COLO668 (cell line): Measurements from ENCODE around the gene CARD9.
A peak's percentile ranks its signal among the peaks of the same experiment; 100 is the strongest.
"Not testable (repeated sequence)": the region's sequence is repeated elsewhere in the genome, so short reads cannot be mapped to it uniquely, and the experiment has no call there.

Experiments
- DNase-seq: peaks from one replicate; lab custom pipeline; 2025; ENCODE audit not compliant: unreplicated experiment; lab: John Stamatoyannopoulos, UW

Gene CARD9

DNA sequence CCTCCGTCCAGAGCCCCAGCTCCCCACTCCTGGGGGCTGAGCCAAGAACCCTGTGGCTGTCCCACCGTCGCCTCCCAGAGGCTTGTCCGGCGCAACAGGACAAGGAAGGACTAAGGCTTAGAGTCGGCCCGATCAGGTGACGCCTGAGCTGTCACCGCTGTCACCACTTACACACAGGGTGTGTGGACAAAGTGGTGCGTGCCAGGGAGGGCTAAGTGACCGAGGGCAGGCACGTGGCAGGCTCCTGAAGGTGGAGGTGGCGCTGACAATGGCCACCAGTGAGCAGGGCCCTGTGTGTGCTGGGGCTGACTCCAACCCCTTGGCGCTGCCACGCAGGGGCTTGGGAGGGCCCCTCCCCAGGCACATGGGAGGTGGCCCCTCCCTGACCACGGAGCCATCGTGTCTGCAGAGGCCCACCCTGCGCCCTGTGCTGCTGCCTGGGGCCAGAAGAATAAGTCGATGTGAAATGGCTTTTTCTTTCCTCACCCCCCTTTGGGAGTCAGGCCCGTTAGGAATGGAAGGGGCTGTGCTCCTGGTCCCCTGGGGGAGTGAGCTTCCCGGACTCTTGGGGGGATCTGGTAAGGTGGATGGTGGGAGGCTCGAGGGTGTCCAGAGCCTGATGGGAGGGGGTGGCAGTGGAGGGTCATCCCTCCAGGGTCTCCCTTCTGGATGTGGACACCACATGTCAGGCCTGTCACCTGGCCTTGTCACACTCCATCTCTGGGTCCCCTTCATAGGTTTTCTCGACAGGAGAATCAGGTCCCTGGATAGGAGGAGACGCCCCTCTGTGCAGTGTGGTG is 48.8 kb downstream of the CARD9 start:
- peak; percentile 40 for DNase-seq

DNA sequence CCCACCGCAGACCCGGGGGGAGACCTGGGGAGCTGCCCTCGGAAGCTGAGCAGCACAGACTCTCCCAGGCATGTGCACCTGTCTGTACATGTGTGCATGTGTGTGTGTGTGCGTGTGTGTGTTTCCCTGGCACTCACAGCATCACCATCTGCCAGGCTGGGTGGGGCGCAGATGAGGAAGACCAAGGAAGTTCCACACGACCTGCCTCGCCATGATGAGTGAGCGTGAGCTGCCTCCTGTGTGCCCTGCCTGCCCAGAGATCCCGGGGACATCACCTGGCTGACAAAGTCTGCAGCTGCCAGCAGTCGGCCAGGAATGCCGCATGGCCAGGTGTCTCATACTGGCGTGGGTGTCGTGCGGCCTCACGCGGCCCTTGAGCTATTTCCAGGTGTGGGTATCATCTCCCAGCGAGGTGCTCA is 50.1 kb downstream of the CARD9 start:
- DNase-seq = peak; percentile 87

DNA sequence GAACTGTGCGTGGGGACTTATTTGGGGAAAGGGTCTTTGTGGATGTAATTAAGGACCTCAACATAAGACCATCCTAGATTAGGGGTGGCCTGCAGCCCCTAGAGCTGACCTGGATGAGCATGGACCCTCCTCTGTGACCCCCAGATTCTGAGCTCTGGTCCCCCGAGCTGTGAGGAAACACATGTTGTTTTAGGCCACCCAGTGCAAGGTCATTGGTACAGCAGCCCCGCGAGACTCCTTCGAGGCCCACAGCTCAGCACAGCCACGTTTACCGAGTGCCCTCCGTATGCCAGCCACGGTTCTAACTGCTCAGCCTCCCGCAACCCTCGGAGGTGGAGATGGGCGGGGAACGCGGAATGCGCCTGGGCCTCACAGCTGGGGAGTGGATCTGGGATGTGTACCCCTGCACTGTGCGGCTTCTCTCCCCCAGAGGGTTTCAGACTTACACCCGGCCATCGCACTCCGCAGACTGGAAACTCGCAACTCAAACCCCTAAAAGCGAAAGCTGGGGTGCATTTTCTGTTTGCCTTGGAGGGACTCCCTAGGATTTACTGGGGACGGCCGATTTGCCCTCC is 50.6 kb downstream of the CARD9 start:
- no peak for DNase-seq

DNA sequence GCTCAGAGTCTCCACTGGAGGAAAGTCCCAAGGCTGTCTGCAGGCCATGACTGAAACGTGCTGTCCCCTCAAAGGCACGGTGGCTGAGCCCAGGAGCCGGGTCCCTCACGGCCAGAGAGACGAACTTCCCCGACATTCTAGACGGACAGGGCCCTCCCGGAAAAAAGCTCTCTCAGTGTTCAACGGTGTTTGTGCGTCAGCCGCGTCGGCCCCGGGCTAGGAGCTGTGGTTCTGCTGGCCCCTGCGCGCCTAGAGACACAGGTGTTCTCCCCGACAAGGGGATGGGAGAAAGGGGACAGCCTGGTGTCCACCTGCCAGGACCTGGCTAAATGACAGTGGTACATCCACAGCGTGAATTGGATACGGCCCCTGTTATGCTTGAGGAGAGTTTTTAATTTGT is 51.9 kb downstream of the CARD9 start:
- no peak for DNase-seq

DNA sequence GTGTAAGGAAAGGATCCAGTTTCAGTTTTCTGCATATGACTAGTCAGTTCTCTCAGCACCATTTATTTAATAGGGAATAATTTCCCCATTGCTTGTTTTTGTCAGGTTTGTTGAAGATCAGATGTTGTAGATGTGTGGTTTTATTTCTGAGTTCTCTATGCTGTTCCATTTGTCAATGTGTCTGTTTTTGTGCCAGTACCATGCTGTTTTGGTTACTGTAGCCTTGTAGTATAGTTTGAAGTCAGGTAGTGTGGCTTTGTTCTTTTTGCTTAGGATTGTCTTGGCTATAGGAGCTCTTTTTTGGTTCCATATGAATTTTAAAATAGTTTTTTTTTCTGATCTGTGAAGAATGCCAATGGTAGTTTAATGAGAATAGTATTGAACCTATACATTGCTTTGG is 52.5 kb downstream of the CARD9 start:
- DNase-seq = not testable (repeated sequence)

DNA sequence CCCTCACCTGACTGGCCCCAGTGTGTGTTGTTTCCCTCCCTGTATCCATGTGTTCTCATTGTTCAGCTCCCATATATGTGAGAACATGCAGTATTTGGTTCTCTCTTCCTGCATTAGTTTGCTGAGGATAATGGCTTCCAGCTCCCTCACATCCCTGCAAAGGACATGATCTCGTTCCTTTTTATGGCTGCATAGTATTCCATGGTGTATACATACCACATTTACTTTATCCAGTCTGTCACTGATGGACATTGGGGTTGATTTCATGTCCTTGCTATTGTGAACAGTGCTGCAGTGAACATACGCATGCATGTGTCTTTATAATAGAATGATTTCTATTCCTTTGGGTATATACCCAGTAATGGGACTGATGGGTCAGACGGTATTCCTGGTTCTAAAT is 53.5 kb downstream of the CARD9 start:
- not testable (repeated sequence) for DNase-seq

DNA sequence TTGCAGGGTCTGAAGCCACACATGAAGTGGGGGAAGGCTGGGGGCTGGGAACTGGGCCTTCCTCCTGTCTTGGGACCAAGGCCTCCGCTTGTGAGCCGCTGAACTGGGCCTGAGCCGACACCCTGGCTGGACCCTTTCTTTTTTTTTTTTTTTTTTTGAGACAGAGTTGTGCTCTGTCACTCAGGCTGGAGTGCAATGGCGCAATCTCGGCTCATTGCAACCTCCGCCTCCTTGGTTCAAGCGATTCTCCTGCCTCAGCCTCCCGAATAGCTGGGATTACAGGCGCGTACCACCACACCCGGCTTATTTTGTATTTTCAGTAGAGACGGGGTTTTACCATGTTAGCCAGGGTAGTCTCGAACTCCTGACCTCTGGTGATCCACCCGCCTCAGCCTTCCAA is 54.2 kb downstream of the CARD9 start:
- not testable (repeated sequence) for DNase-seq

DNA sequence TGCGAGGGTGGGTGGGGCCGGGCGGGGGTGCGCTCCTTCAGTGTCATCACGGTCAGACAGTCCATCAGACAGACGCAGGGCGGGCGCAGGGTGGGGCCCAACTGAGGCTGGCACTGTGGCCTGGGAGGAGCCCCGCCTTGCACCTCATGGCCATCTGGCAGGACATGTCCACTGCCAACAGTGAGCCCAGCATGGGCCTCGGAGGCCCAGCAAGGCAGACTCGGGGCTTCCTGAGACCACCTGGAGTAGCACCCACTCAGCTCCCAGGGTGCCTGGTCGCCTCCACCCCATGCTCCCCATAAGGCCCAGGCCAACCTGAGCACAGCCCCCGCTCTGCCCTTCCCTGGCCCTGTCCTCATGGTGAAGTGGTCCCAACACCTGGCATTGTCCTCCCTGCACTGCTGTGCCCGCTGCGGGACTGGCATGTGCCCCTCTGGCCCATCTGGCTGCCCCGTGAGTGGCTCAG is 54.7 kb downstream of the CARD9 start:
- DNase-seq = no peak

DNA sequence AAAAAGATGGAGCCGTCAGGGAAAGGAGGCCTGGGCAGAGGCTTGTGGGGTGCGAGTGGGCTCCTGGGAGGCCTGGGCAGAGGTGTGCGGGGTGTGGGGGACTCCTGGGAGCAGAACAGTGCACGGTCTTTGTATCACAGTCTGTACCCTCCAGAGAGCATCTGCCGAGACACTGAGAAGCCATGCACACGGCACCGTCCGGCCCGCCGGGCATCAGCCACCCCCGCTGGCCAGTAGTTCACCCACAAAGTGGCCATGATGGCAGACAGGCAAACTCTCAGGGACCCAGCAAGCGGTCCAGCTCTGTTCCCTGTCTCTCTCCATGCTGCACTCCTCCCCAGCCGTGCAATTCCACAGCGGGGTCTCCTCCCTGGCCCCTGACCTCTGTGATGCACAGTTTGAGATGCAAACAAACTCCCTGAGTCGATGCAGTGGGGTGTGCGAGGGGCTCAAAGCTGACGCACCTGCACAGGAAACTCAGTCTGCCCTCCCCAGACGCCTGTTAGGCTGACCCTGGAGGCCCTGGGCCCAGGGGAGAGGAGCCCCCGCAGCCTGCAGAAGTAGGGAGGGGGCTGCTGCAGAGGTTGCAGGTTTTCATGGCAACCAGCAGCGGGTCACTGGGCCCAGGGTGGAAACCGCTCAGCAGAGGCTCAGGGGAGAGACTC is 55.2 kb downstream of the CARD9 start:
- DNase-seq = no peak

DNA sequence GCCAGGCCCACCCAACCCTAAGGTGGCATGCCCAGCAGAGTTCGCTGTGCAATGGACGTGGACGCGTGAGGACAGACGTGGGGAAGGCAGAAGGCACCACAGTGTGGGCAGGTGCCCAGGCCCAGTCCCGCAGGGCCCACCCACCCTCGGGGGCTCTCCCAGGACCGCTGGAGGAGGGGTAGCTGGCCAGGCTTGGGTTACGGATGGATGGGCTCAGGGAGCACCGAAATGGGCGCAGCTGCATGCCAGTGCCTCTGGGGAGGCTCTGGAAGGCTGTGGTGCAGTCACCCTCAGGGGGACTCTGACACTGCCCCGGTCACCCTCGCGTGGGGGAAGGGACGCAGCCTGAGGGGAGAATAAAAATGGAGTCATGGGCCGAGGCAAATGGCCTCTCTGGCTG is 55.8 kb downstream of the CARD9 start:
- DNase-seq = no peak

DNA sequence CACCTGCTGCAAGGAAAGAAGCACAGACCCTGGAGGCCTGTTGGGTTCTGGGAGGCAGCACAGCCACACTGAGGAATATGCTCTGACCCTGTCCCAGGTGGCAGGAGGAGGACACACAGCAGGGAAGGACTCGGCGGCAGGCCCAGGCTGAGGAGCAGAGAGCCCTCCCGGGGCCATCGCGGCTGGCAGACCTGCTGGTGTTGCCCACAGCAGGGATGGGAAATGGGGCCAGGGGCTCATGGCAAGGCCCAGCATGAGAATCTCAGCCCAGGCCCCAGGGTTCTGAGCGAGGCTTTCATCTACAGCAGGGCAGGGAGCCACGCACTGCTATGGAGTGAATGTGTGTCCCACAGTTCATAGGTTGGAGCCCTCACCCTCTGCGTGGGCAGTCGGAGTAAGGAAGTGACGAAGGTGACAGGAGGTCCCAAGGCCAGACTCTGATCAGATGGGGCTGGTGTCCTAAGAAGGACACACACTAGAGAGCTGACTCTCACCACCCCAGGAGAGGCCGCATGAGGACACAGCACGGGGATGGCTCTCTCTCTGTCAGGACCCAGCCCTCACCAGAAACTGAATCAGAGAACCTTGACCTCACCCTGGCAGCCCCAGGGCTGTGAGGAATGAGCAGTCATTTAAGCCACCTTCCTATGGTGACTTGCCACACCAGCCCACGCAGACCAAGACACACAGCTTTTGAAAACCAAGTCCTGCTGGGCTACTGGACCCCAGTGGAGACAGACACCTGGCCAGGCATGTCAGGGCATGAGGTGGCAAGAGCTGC is 56.4 kb downstream of the CARD9 start:
- DNase-seq = no peak

DNA sequence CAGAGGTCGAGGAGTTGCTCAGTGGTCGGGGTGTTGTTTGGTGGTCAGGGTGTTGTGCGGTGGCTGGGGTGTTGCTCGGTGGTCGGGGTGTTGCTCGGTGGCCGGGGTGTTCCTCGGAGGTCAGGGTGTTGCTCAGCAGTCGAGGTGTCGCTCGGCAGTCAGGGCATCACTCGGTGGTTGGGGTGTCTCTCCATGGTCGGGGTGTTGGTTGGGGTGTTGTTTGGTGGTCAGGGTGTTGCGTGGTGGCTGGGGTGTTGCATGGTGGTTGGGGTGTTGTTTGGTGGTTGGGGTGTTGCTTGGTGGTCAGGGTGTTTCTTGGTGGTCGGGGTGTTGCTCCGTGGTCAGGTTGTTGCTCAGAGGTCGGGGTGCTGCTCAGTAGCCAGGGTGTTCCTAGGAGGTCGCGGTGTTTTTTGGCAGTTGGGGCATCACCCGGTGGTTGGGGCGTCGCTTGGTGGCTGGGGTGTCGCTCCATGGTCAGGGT is 57.2 kb downstream of the CARD9 start:
- DNase-seq = no peak

DNA sequence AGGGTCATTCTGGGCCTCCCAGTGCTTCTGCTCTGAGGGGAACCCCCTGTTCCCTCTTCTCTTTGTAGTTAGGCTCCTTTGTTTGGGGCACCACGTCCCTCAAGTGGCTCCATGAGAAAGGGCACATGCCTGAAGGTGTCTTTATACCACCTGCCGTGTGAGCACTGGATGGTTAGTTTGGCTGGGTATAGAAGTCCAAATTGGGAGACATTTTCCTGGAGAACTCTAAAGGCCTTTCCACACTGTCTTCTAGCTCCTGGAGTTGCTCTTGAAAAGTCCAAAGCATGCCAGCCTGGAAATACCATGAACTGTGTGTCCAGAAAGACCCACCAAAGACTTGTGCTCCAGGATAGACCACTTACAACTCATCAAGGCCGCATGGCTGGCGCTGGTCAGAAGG is 58.5 kb downstream of the CARD9 start:
- DNase-seq = no peak

DNA sequence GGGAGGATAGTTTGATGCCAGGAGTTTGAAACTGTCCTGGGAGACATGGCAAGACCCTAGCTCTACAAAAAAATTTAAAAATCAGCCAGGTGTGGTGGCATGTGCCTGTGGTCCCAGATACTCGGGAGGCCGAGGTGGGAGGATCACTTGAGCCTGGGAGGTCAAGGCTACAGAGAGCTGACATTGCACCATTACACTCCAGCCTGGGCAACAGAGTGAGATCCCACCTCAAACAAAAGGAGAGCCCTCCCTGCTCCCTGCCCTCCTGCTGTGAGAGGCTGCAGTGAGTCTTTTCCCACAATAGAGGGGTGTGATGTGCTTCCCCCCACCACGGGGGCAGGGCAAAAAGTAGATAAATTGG is 59.4 kb downstream of the CARD9 start:
- DNase-seq = no peak
